ENCODE measurements around the gene ACTL6B.

ACTL6B gene

DNA sequence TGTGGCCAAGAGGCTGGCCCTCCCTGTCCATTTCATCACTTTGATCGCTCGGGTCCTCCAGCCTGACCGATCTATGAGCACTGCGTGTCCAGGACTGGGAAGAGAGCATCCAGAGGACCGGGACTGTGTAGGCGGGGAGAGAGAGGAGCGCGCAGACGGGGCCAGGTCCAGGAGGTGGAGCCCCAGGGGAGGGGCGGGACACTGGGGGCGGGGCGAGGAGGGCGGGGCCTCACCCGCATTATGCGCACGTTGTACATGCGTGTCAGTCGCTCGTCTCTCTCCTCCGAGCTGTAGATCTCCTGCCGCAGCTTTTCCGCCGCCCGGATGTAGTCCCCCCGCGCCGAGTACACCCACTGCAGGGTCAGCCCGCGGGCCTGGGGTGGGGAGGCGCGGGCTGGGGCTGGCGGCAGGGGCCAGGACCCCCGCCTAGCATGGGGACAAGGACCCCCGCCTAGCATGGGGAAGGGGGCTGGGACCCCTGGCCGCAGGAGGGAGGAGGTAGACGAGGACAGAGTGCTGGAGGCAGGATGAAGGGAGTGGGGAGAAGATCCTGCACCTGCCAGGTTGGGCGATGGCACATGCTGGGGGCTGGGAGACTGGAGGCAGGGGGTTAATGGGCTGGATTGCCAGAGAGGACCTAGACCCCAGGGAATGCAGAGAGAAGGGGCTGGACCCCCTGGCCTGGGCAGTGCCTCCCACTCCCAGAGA lies 29.6 kb downstream of the ACTL6B start:
- peak; percentile 90 for DNase-seq

- DNase-seq, result no peak
Measured at GRCh38 chr7:100626055-100626454, 30.2 kb downstream of the ACTL6B start.

GRCh38 chr7:100623951-100624824 lies 32.1 kb downstream of the ACTL6B start:
- DNase-seq, result no peak

DNA sequence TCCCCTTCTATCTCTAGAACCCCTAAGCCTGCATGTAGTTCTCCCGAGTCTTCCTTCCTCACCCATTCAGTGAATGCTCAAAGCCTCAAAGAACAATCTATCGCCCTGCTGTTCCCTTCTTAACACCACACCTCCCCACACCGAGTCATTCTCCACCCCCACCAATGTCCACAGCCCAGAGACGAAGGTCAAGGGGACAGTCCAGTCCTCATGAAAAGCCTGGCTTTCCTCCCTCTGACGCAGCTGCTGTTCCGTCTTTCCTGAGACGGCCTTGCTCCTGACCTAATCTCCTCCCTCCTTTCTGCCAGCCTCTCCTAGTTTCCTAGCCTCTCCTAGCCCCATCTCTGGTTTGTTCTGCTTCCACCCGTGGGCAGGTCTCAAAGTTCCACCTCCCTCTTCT lies 34.7 kb downstream of the ACTL6B start:
- no peak for DNase-seq

DNA sequence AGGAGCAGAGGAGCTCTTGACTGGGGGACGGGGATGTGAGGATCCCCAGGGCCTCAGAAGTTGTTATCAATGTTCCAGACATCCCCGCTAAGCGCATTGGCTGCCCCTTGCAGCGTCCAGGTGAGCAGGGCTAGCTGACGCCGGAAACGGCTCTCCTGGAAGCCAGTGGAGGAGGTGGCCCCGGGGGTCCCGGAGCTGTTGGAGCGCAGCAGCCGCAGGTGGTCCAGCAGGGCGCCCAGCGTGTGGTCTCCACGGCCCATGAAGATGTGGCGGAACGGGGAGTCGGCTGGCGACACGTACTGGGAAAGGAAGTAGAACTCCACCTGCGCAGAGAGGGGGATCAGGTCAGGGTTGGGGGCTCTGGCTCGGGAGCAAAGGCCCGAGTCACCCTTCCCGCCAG lies 35.4 kb downstream of the ACTL6B start:
- DNase-seq, result no peak

DNA sequence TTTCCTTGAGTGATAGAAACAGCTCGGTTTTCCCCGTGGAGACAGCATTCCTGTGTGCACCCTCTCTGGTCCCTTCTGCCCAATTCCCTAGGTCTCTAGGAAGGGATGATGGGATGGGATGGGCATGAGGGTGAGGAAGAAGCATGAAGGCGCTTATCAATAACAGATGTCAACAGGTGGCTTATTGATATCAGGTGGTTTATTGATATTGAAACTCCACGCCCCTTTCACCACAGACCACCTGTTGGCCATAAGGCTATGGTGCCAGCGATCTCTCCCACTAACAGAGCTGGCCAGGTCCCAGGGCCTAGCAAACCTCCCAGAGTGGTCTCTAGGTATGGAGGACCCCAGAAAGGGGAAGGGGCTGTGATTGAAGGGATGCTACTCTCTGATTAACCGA lies 36.0 kb downstream of the ACTL6B start:
- no peak for DNase-seq

GRCh38 chr7:100614308-100614861 lies 41.9 kb downstream of the ACTL6B start:
- no peak for DNase-seq

DNA sequence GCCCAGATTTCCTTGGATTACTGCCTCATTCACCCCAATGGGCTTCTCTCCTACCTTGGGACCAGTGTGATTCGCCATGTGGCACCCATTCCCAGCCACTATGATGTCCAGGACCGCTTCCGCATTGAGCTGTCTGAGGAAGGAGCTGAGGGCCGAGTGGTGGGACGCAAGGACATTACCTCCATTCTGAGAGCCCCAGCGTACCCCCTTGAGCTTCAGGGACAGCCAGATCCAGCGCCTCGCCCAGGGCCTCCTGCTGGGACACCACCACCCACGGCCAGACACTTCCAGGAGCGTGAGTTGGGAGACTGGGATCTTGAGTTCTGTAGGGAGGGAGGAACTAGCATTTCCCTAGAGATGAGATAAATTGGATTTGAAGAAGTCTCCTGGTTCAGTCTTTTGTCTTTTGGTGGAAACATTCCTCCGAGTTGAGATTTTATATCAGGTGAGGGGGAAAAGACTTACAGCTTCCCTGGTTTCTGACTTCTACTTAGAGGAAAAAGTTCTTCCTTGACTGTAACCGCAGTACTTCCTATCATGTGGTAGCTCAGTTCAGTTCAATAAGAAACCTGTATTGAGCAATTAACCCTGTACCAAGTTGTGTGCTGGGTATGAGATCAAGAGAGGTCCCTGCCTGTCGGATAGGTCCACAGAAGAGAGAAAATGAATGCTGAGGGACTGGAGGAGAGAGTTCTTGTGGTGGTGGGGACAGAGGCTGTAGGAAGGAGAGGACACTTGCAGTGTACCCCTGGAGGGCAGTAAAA lies 42.7 kb downstream of the ACTL6B start:
- DNase-seq, result no peak

GRCh38 chr7:100612730-100613390 lies 43.4 kb downstream of the ACTL6B start:
- DNase-seq, result no peak

DNA sequence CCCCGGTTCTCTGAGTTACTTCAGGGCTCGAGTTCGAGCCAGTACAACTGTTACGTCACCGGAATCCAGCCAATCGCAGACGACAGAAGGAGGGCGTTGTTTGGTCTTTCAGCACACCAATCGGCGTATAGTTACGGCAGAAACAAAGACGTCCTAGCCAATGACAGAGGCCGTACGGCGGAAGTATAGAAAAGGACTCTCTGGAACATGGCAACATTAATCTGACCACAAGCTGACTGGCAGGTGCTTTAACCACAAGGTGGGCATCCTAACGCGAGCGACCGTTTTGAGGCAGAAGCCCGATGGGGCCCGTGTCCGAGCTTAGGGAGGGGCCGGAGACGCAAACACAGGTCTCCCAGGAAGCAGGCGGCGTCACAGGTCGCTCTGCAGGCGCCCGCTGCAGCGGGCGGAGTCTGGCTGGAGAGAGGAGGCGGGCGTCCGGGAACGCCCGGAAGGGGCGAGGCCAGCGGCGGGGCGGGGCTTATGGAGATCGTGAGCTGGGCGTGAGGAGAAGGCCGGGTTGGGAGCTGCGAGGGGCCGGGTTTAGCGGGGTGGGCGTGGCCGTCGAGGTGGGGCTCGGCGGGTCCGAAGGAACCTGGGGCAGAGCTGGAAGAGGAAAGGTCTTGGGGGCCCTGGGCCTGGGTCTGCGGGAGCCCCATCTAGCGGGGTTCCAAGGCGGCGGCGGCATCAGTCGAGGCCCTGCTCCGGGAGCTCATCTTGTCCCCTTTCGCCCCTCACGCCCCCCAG lies 44.1 kb downstream of the ACTL6B start, which contains the start of gene MOSPD3:
Gene MOSPD3, plus strand, starts transcription at position 558 of the 747 bp plus-strand sequence. CDS start 252 bp downstream, outside the sequence.
- DNase-seq, result peak; percentile 99

- no peak for DNase-seq
Measured at GRCh38 chr7:100609958-100610357, 46.3 kb downstream of the ACTL6B start.

DNA sequence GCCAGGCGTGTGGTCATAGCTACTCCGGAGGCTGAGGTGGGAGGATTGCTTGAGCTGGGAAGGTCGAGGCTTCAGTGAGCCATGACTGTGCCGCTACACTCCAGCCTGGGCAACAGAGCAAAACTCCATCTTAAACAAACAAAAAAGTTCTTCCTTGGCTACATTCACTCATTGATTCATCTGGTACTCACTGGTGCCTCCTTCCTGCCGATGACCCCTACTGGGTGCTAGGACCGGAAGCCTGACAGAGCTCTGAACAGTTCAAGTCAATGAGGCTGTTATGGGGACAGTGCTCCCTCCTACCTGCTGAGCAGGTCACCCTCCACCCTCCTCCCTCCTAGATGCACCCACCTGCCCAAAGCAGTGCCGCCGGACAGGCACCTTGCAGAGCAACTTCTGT lies 49.1 kb downstream of the ACTL6B start:
- DNase-seq, result no peak

DNA sequence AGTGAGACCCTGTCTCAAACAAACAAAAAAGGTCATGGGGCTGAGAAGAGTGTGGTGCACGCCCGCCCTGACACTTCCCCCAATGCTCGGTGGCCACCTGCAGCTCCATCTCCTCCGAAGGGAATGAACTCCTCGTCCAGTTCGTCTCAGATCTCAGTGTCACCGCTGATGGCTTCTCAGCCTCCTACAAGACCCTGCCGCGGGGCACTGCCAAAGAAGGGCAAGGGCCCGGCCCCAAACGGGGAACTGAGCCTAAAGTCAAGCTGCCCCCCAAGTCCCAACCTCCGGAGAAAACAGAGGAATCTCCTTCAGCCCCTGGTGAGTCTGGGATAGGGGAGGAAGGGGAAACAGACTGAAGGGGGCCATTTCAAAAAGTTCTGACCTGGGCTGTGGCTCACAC lies 49.9 kb downstream of the ACTL6B start:
- DNase-seq, result no peak

DNA sequence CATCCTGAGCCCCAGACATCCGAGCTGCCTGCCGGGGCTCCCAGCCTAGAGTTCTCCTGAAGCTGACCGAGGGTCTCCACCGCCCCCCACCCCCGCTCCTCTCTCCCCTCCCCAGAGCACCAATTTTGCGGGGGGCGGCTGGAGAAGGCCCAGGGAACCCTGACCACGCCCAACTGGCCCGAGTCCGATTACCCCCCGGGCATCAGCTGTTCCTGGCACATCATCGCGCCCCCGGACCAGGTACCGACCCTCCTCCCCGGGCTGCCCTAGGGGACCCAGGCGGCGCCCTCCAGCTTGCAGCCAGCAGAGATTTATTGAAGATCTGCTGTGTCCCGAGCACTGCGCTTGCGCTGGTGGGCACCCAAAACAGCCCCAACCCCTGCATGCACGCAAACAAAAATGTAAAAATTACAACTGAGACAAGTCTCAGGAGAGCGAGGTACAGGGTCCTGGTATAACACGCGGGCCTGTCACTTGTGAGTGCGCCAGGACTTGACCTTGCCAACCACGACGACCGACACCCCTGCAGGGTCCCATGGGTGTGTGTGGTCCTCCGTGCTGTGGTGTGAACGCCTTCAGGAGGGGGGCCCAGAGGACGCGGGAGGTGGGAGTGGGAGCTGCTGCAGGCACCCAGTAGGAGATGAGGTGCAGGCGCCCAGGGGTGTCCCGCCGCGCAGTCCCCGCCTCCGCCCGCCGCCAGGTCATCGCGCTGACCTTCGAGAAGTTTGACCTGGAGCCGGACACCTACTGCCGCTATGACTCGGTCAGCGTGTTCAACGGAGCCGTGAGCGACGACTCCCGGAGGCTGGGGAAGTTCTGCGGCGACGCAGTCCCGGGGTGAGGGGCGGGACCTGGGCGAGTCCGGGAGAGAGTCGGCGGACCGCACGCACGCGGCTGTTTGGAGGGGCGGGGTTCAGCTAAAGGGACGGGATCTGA lies 51.0 kb downstream of the ACTL6B start:
- DNase-seq, result peak; percentile 39

- DNase-seq, result peak; percentile 85
Measured at GRCh38 chr7:100604028-100604975, 51.9 kb downstream of the ACTL6B start.

DNA sequence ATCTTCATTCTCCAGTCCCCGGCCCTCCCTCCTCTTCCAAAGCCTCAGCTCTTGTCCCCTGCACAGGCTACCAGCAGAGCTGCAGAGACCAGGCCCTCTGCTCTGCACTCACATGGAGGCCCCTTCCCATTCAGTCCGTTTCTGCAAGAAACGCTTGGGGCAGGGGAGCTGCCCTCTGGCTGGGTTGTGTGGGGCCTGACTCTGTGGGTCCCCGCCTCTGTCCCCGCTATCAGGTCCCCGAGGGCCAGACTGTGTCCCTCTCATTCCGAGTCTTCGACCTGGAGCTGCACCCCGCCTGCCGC lies 52.6 kb downstream of the ACTL6B start:
- DNase-seq, result peak; percentile 50

DNA sequence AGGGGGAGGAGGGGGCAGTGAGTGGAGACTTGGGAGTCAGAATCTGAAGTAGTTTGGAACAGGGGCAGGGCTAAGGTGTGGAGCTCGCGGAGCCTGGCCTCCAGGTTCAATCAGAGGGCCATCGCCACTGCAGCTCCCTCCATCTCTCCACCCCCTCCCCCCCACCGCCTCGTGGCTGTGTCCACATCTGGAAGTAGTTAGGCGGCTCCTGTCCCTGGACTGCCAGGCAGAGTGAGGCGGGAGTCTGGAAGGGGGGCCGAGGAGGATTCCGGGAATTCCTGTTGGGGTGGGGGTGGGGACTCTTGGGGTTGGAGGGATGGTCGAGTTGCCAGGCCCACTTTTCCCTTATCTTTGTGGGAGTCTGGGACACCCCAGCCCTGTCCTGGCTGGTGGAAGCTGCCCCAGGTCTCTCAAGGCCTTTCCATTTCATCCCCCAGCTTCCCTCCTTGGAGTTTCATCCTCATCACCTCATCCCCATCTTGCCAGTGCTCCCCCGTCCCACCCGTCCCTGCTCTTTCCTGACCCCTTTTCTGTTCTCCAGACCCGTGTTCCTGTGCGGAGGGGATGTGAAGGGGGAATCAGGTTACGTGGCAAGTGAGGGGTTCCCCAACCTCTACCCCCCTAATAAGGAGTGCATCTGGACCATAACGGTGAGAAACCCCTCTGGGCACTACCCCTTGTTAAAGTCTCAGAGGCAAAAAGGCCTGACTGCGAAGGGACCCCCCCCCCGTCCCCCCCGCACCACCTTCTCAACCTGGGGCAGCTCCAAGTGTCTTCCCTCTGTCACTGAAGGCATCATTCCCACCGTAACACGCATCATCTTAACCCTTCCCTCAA lies 53.1 kb downstream of the ACTL6B start:
- peak; percentile 95 for DNase-seq

- no peak for DNase-seq
Measured at GRCh38 chr7:100600730-100601038, 55.6 kb downstream of the ACTL6B start.

All from right hindlimb (tissue), 1 donor.